ENCODE results near the gene OR52I1. TPM values are rescaled to one million over a fixed set of nuclear protein-coding genes. Genes with fewer than 3 reads are reported as not detected.

Gene OR52I1, protein sequence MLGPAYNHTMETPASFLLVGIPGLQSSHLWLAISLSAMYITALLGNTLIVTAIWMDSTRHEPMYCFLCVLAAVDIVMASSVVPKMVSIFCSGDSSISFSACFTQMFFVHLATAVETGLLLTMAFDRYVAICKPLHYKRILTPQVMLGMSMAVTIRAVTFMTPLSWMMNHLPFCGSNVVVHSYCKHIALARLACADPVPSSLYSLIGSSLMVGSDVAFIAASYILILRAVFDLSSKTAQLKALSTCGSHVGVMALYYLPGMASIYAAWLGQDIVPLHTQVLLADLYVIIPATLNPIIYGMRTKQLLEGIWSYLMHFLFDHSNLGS
- total RNA-seq, result not detected in 3 replicates
- long read RNA-seq, result 0 reads

DNA sequence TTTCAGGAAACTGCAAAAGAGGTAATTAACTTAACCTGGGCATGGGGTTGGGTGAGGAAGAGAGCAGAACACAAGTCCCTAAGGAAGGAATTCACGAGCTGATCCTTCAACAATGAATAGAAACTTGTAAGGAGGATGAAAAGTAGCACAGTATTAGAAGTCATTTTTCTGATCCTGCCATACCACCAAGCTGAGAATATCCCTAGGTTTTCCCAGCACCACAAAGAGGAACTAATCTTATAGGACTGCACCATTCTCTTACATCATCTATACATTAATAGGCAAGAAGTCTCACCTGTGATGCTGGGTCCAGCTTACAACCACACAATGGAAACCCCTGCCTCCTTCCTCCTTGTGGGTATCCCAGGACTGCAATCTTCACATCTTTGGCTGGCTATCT lies at the start of gene OR52I1:
OR52I1 (plus strand) TSS at position 301 of the 400 bp plus-strand sequence; CDS start at position 301, 0 bp downstream.
- TF ChIP-seq, protein P1, sequence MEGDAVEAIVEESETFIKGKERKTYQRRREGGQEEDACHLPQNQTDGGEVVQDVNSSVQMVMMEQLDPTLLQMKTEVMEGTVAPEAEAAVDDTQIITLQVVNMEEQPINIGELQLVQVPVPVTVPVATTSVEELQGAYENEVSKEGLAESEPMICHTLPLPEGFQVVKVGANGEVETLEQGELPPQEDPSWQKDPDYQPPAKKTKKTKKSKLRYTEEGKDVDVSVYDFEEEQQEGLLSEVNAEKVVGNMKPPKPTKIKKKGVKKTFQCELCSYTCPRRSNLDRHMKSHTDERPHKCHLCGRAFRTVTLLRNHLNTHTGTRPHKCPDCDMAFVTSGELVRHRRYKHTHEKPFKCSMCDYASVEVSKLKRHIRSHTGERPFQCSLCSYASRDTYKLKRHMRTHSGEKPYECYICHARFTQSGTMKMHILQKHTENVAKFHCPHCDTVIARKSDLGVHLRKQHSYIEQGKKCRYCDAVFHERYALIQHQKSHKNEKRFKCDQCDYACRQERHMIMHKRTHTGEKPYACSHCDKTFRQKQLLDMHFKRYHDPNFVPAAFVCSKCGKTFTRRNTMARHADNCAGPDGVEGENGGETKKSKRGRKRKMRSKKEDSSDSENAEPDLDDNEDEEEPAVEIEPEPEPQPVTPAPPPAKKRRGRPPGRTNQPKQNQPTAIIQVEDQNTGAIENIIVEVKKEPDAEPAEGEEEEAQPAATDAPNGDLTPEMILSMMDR (IDR thresholded peaks at IDR 0.05), result no peak
- H3K4me1 Mint-ChIP-seq (ENCODE audit: low read depth), result no peaks in the 10 kb centered on the region
- no peaks in the 10 kb centered on the region for H3K9me3 Mint-ChIP-seq (ENCODE audit: low read depth)
- peaks cover 6% of the 10 kb centered on the region for H3K27me3 Mint-ChIP-seq (ENCODE audit: low read depth)
- no peak for DNase-seq (ENCODE audit: low spot score)
- H3K27ac Mint-ChIP-seq (ENCODE audit: unreplicated experiment), result no peak within 1 kb of the TSS
- H3K36me3 Mint-ChIP-seq (ENCODE audit: low read depth), result peaks cover 8% of the 10 kb centered on the region
- no peak within 1 kb of the TSS for H3K4me3 Mint-ChIP-seq (ENCODE audit: unreplicated experiment)

DNA sequence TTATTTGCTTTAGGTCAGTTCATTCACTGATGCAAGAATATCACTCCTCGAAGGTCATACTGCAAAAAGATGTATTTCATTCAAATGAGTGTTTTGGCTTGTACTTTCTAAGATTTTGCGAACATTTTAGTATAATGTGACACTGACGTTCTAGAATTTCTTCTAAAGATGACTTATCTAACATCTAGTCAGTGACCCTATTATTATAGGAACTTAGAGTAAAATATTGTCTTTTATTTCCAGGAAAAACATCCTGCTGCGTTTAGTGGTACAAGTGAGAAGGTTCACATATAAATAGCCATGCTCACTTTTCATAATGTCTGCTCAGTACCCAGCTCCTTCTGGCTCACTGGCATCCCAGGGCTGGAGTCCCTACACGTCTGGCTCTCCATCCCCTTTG lies 48.9 kb upstream of the OR52I1 start, which contains the start of gene OR52M1:
OR52M1 (plus strand) TSS at position 301 of the 400 bp plus-strand sequence; CDS start at position 301, 0 bp downstream.
- peaks cover 17% of the 10 kb centered on the region for H3K27me3 Mint-ChIP-seq (ENCODE audit: low read depth)
- H3K4me1 Mint-ChIP-seq (ENCODE audit: low read depth), result no peaks in the 10 kb centered on the region
- H3K9me3 Mint-ChIP-seq (ENCODE audit: low read depth), result peaks cover 4% of the 10 kb centered on the region
- DNase-seq (ENCODE audit: low spot score), result no peak
- TF ChIP-seq, protein P1 (IDR thresholded peaks at IDR 0.05), result no peak
- H3K36me3 Mint-ChIP-seq (ENCODE audit: low read depth), result no peaks in the 10 kb centered on the region
- H3K27ac Mint-ChIP-seq (ENCODE audit: unreplicated experiment), result no peak within 1 kb of the TSS
- H3K4me3 Mint-ChIP-seq (ENCODE audit: unreplicated experiment), result no peak within 1 kb of the TSS

DNA sequence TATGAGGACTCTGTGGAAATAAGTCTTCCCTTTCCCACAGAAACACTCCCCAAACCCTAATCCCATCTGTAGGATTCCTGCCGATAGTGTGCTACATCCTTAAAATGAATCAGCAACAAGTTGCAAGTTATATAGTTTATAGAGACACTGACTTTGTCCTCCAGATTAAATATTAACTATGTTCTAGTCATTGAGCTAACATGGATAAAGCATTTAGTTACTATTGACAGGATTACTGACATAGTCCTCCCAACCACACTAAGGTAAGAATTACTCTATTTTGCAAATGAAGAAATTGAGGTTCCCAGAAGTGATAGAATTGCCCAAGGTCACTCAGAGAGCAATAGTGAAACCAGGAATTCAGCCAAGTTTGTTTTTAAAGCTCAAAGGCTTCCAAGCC lies 47.0 kb upstream of the OR52I1 start:
- H3K4me1 Mint-ChIP-seq (ENCODE audit: low read depth), result no peaks in the 10 kb centered on the region
- peaks cover 8% of the 10 kb centered on the region for H3K9me3 Mint-ChIP-seq (ENCODE audit: low read depth)
- no peak overlapping the region for H3K27ac Mint-ChIP-seq (ENCODE audit: unreplicated experiment)

DNA sequence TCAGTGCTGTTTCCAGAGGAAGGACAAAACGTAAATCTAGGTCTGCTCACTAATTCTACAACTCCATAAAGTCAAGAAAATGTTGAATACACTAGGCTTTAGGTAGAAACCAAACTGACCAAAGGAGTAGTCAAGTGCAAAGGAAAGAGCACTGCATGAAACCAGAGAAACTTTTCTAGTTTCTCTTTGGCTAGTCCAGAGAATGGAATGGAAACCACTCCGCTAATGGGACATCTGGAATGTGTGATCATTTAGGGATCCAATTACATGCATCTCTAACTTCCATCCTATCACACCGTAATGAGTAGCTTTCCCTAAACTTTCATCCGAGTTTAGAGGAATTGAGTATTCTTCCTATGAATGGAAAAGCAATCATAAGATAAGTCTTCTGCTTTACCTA lies 46.4 kb upstream of the OR52I1 start:
- DNase-seq (ENCODE audit: low spot score), result no peak
- H3K27me3 Mint-ChIP-seq (ENCODE audit: low read depth), result peaks cover 6% of the 10 kb centered on the region
- H3K4me1 Mint-ChIP-seq (ENCODE audit: low read depth), result no peaks in the 10 kb centered on the region
- H3K9me3 Mint-ChIP-seq (ENCODE audit: low read depth), result peaks cover 8% of the 10 kb centered on the region
- TF ChIP-seq, protein P1 (IDR thresholded peaks at IDR 0.05), result no peak
- no peaks in the 10 kb centered on the region for H3K36me3 Mint-ChIP-seq (ENCODE audit: low read depth)
- no peak overlapping the region for H3K4me3 Mint-ChIP-seq (ENCODE audit: unreplicated experiment)
- no peak overlapping the region for H3K27ac Mint-ChIP-seq (ENCODE audit: unreplicated experiment)

More for the DNA sequence above, 47.0 kb upstream of the OR52I1 start:
- peaks cover 10% of the 10 kb centered on the region for H3K27me3 Mint-ChIP-seq (ENCODE audit: low read depth)
- H3K4me3 Mint-ChIP-seq (ENCODE audit: unreplicated experiment), result no peak overlapping the region
- TF ChIP-seq, protein P1 (IDR thresholded peaks at IDR 0.05), result no peak
- no peaks in the 10 kb centered on the region for H3K36me3 Mint-ChIP-seq (ENCODE audit: low read depth)
- no peak for DNase-seq (ENCODE audit: low spot score)

DNA sequence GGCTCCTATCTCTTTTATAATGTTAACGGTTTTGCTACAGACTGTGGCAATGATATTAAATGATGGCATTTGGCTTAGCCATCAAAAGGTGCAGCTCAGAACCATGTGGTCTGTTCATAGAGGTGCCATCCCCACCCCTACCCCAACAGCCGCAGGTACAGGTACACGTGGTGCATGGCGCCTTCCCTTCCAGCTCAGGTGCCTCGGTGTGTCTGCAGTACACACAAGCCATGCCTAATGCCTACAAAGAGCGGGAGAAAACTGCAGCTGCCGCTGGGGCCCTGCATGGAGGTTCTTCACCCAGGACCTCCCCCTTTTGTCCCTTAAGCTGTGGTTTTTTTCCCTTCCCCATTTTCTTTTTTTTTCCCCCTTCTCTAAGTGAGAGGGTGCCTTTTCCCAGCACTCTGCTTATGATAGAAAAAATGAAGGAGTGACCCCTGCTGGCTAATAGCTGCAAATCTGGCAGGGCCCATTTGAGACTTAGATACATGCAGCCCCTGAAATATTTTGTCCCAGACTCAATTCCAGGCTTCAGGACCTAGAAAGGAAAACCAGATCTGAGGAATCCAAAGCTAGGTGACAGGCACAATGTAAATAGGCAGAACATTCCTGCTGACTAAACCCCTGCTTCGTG lies 42.4 kb upstream of the OR52I1 start:
- no peaks in the 10 kb centered on the region for H3K36me3 Mint-ChIP-seq (ENCODE audit: low read depth)
- peaks cover 6% of the 10 kb centered on the region for H3K27me3 Mint-ChIP-seq (ENCODE audit: low read depth)
- DNase-seq (ENCODE audit: low spot score), result no peak
- H3K4me3 Mint-ChIP-seq (ENCODE audit: unreplicated experiment), result no peak overlapping the region
- TF ChIP-seq, protein P1 (IDR thresholded peaks at IDR 0.05), result peak; percentile 33
- H3K4me1 Mint-ChIP-seq (ENCODE audit: low read depth), result no peaks in the 10 kb centered on the region
- H3K9me3 Mint-ChIP-seq (ENCODE audit: low read depth), result peaks cover 8% of the 10 kb centered on the region
- no peak overlapping the region for H3K27ac Mint-ChIP-seq (ENCODE audit: unreplicated experiment)

Measured in chondrocyte (in vitro differentiated cells).